ENCODE results near the gene ZGRF1.
"Not testable (repeated sequence)": the region's sequence is repeated elsewhere in the genome, so short reads cannot be mapped to it uniquely, and the experiment has no call there.

The ZGRF1 gene

GRCh38 chr4:112633477-112634235 lies 3.1 kb downstream of the ZGRF1 start:
- Histone ChIP-seq H3K4me1 (ENCODE audit: control insufficient read depth in 1 of 2, insufficient read depth in 2 of 2, low read length in 2 of 2) (peaks cover 6 to 19% of the 10 kb centered on the region in 2 donors), H3K27ac (ENCODE audit: low read length) (no peak overlapping the region), H3K36me3 (ENCODE audit: control insufficient read depth in 1 of 2, insufficient read depth in 2 of 2, low read length in 2 of 2) (peaks cover 0 to 3% of the 10 kb centered on the region in 2 donors), H3K9me3 (ENCODE audit: control insufficient read depth in 1 of 2, low read length in 2 of 2) (no peaks in the 10 kb centered on the region), H3K4me3 (ENCODE audit: low read depth in 1 of 2, low read length in 2 of 2) (no peak overlapping the region), H3K27me3 (ENCODE audit: low read depth, low read length) (no peaks in the 10 kb centered on the region)

- Histone ChIP-seq H3K4me1 (ENCODE audit: control insufficient read depth in 1 of 2, insufficient read depth in 2 of 2, low read length in 2 of 2) (no peaks in the 10 kb centered on the region), H3K27ac (ENCODE audit: low read length) (no peak overlapping the region), H3K27me3 (ENCODE audit: low read depth, low read length) (no peaks in the 10 kb centered on the region), H3K36me3 (ENCODE audit: control insufficient read depth in 1 of 2, insufficient read depth in 2 of 2, low read length in 2 of 2) (peaks cover 0 to 5% of the 10 kb centered on the region in 2 donors), H3K4me3 (ENCODE audit: low read depth in 1 of 2, low read length in 2 of 2) (no peak overlapping the region), H3K9me3 (ENCODE audit: control insufficient read depth in 1 of 2, low read length in 2 of 2) (no peaks in the 10 kb centered on the region)
These were observed 10.5 kb downstream of the ZGRF1 start for GRCh38 chr4:112626228-112626627.

GRCh38 chr4:112616984-112617383 lies 19.7 kb downstream of the ZGRF1 start:
- no peaks in the 10 kb centered on the region for H3K4me1 ChIP-seq (ENCODE audit: control insufficient read depth in 1 of 2, insufficient read depth in 2 of 2, low read length in 2 of 2)
- no peak overlapping the region for H3K4me3 ChIP-seq (ENCODE audit: low read depth in 1 of 2, low read length in 2 of 2)
- peaks cover 0 to 3% of the 10 kb centered on the region in 2 donors for H3K36me3 ChIP-seq (ENCODE audit: control insufficient read depth in 1 of 2, insufficient read depth in 2 of 2, low read length in 2 of 2)
- no peak overlapping the region for H3K27ac ChIP-seq (ENCODE audit: low read length)
- no peaks in the 10 kb centered on the region for H3K9me3 ChIP-seq (ENCODE audit: control insufficient read depth in 1 of 2, low read length in 2 of 2)
- no peaks in the 10 kb centered on the region for H3K27me3 ChIP-seq (ENCODE audit: low read depth, low read length)

- H3K9me3 ChIP-seq (ENCODE audit: control insufficient read depth in 1 of 2, low read length in 2 of 2); H3K36me3 ChIP-seq (ENCODE audit: control insufficient read depth in 1 of 2, insufficient read depth in 2 of 2, low read length in 2 of 2); H3K4me1 ChIP-seq (ENCODE audit: control insufficient read depth in 1 of 2, insufficient read depth in 2 of 2, low read length in 2 of 2); H3K27me3 ChIP-seq (ENCODE audit: low read depth, low read length); H3K4me3 ChIP-seq (ENCODE audit: low read depth in 1 of 2, low read length in 2 of 2); H3K27ac ChIP-seq (ENCODE audit: low read length): not testable (repeated sequence)
These were observed 23.9 kb downstream of the ZGRF1 start for GRCh38 chr4:112612814-112613213.

- Histone ChIP-seq H3K27ac (ENCODE audit: low read length) (no peak overlapping the region), H3K27me3 (ENCODE audit: low read depth, low read length) (no peaks in the 10 kb centered on the region), H3K9me3 (ENCODE audit: control insufficient read depth in 1 of 2, low read length in 2 of 2) (no peaks in the 10 kb centered on the region), H3K36me3 (ENCODE audit: control insufficient read depth in 1 of 2, insufficient read depth in 2 of 2, low read length in 2 of 2) (no peaks in the 10 kb centered on the region), H3K4me3 (ENCODE audit: low read depth in 1 of 2, low read length in 2 of 2) (no peak overlapping the region), H3K4me1 (ENCODE audit: control insufficient read depth in 1 of 2, insufficient read depth in 2 of 2, low read length in 2 of 2) (no peaks in the 10 kb centered on the region)
These were observed 32.1 kb downstream of the ZGRF1 start for GRCh38 chr4:112604589-112604988.

- no peak overlapping the region for H3K27ac ChIP-seq (ENCODE audit: low read length)
- H3K9me3 ChIP-seq (ENCODE audit: control insufficient read depth in 1 of 2, low read length in 2 of 2), result no peaks in the 10 kb centered on the region
- no peaks in the 10 kb centered on the region for H3K27me3 ChIP-seq (ENCODE audit: low read depth, low read length)
- no peaks in the 10 kb centered on the region for H3K4me1 ChIP-seq (ENCODE audit: control insufficient read depth in 1 of 2, insufficient read depth in 2 of 2, low read length in 2 of 2)
- no peak overlapping the region for H3K4me3 ChIP-seq (ENCODE audit: low read depth in 1 of 2, low read length in 2 of 2)
- no peaks in the 10 kb centered on the region for H3K36me3 ChIP-seq (ENCODE audit: control insufficient read depth in 1 of 2, insufficient read depth in 2 of 2, low read length in 2 of 2)
These were observed 41.7 kb downstream of the ZGRF1 start for GRCh38 chr4:112594993-112595392.

- Histone ChIP-seq H3K36me3 (ENCODE audit: control insufficient read depth in 1 of 2, insufficient read depth in 2 of 2, low read length in 2 of 2) (no peaks in the 10 kb centered on the region), H3K9me3 (ENCODE audit: control insufficient read depth in 1 of 2, low read length in 2 of 2) (no peaks in the 10 kb centered on the region), H3K4me1 (ENCODE audit: control insufficient read depth in 1 of 2, insufficient read depth in 2 of 2, low read length in 2 of 2) (no peaks in the 10 kb centered on the region), H3K4me3 (ENCODE audit: low read depth in 1 of 2, low read length in 2 of 2) (no peak overlapping the region), H3K27me3 (ENCODE audit: low read depth, low read length) (no peaks in the 10 kb centered on the region), H3K27ac (ENCODE audit: low read length) (no peak overlapping the region)
These were observed 43.1 kb downstream of the ZGRF1 start for GRCh38 chr4:112593438-112594133.

- Histone ChIP-seq H3K4me1 (ENCODE audit: control insufficient read depth in 1 of 2, insufficient read depth in 2 of 2, low read length in 2 of 2) (no peaks in the 10 kb centered on the region), H3K36me3 (ENCODE audit: control insufficient read depth in 1 of 2, insufficient read depth in 2 of 2, low read length in 2 of 2) (no peaks in the 10 kb centered on the region), H3K9me3 (ENCODE audit: control insufficient read depth in 1 of 2, low read length in 2 of 2) (no peaks in the 10 kb centered on the region), H3K27me3 (ENCODE audit: low read depth, low read length) (no peaks in the 10 kb centered on the region), H3K4me3 (ENCODE audit: low read depth in 1 of 2, low read length in 2 of 2) (no peak overlapping the region), H3K27ac (ENCODE audit: low read length) (no peak overlapping the region)
These were observed 44.0 kb downstream of the ZGRF1 start for GRCh38 chr4:112592717-112593116.

GRCh38 chr4:112591593-112591992 lies 45.1 kb downstream of the ZGRF1 start:
- H3K9me3 ChIP-seq (ENCODE audit: control insufficient read depth in 1 of 2, low read length in 2 of 2), result no peaks in the 10 kb centered on the region
- H3K4me1 ChIP-seq (ENCODE audit: control insufficient read depth in 1 of 2, insufficient read depth in 2 of 2, low read length in 2 of 2), result no peaks in the 10 kb centered on the region
- H3K27ac ChIP-seq (ENCODE audit: low read length), result no peak overlapping the region
- no peaks in the 10 kb centered on the region for H3K27me3 ChIP-seq (ENCODE audit: low read depth, low read length)
- H3K4me3 ChIP-seq (ENCODE audit: low read depth in 1 of 2, low read length in 2 of 2), result no peak overlapping the region
- H3K36me3 ChIP-seq (ENCODE audit: control insufficient read depth in 1 of 2, insufficient read depth in 2 of 2, low read length in 2 of 2), result no peaks in the 10 kb centered on the region

- H3K27me3 ChIP-seq (ENCODE audit: low read depth, low read length), result no peaks in the 10 kb centered on the region
- no peak overlapping the region for H3K27ac ChIP-seq (ENCODE audit: low read length)
- no peaks in the 10 kb centered on the region for H3K9me3 ChIP-seq (ENCODE audit: control insufficient read depth in 1 of 2, low read length in 2 of 2)
- no peaks in the 10 kb centered on the region for H3K4me1 ChIP-seq (ENCODE audit: control insufficient read depth in 1 of 2, insufficient read depth in 2 of 2, low read length in 2 of 2)
- H3K36me3 ChIP-seq (ENCODE audit: control insufficient read depth in 1 of 2, insufficient read depth in 2 of 2, low read length in 2 of 2), result no peaks in the 10 kb centered on the region
- no peak overlapping the region for H3K4me3 ChIP-seq (ENCODE audit: low read depth in 1 of 2, low read length in 2 of 2)
These were observed 47.5 kb downstream of the ZGRF1 start for GRCh38 chr4:112589206-112589605.

GRCh38 chr4:112585977-112586736 lies 50.6 kb downstream of the ZGRF1 start:
- H3K36me3 ChIP-seq (ENCODE audit: control insufficient read depth in 1 of 2, insufficient read depth in 2 of 2, low read length in 2 of 2), result peaks cover 0 to 10% of the 10 kb centered on the region in 2 donors

More at GRCh38 chr4:112585977-112586736, 50.6 kb downstream of the ZGRF1 start:
- no peaks in the 10 kb centered on the region for H3K4me1 ChIP-seq (ENCODE audit: control insufficient read depth in 1 of 2, insufficient read depth in 2 of 2, low read length in 2 of 2)
- H3K4me3 ChIP-seq (ENCODE audit: low read depth in 1 of 2, low read length in 2 of 2), result no peak overlapping the region
- no peak overlapping the region for H3K27ac ChIP-seq (ENCODE audit: low read length)
- H3K9me3 ChIP-seq (ENCODE audit: control insufficient read depth in 1 of 2, low read length in 2 of 2), result no peaks in the 10 kb centered on the region
- no peaks in the 10 kb centered on the region for H3K27me3 ChIP-seq (ENCODE audit: low read depth, low read length)
